WTC11 (cell line): Measurements from ENCODE around the gene EPHX1.

Experiments
- CREB1 ChIP-seq: sonication (generic); formaldehyde crosslinking; IDR thresholded peaks from 2 replicates; pipeline ENCODE4 v1.8.0; 2023; ENCODE audit warnings: mild to moderate bottlenecking, missing genetic modification reagents
- CTCF ChIP-seq: fragments of 200-600 bp; IDR thresholded peaks from 2 replicates; pipeline ENCODE4 v1.8.0; 2022; ENCODE audit warnings: antibody characterized with exemption
- E2F5 ChIP-seq: sonication (generic); formaldehyde crosslinking; IDR thresholded peaks from 2 replicates; pipeline ENCODE4 v1.8.1; 2022; ENCODE audit warnings: mild to moderate bottlenecking, moderate library complexity, missing genetic modification reagents
- ELF4 ChIP-seq: sonication (generic); formaldehyde crosslinking; IDR thresholded peaks from 2 replicates; pipeline ENCODE4 v1.8.1; 2022; ENCODE audit warnings: low read depth, mild to moderate bottlenecking, moderate library complexity, missing genetic modification reagents
- ESRRA ChIP-seq: sonication (generic); formaldehyde crosslinking; IDR thresholded peaks from 2 replicates; pipeline ENCODE4 v1.8.1; 2022; ENCODE audit warnings: mild to moderate bottlenecking, missing genetic modification reagents, borderline replicate concordance
- GABPB1 ChIP-seq: sonication (generic); formaldehyde crosslinking; IDR thresholded peaks from 2 replicates; pipeline ENCODE4 v1.8.1; 2023; ENCODE audit warnings: mild to moderate bottlenecking, missing genetic modification reagents
- JUN ChIP-seq: sonication (generic); formaldehyde crosslinking; IDR thresholded peaks from 2 replicates; pipeline ENCODE4 v1.8.0; 2023; ENCODE audit warnings: mild to moderate bottlenecking, missing genetic modification reagents
- NR1H2 ChIP-seq: sonication (generic); formaldehyde crosslinking; IDR thresholded peaks from 2 replicates; pipeline ENCODE4 v1.9.0; 2021; ENCODE audit warnings: mild to moderate bottlenecking, moderate library complexity, missing genetic modification reagents
- NR3C1 ChIP-seq: sonication (generic); formaldehyde crosslinking; conservative IDR thresholded peaks from 2 replicates; pipeline ENCODE4 v1.8.1; 2023; ENCODE audit warnings: low read depth, mild to moderate bottlenecking, missing genetic modification reagents
- PRRX2 ChIP-seq: fragments of 250-450 bp; sonication (Bioruptor Pico); IDR thresholded peaks from 2 replicates; pipeline ENCODE4 v1.8.0; 2021; ENCODE audit warnings: mild to moderate bottlenecking
- SOX15 ChIP-seq: fragments of 250-450 bp; sonication (Bioruptor Pico); IDR thresholded peaks from 2 replicates; pipeline ENCODE4 v1.9.0; 2021; ENCODE audit warnings: mild to moderate bottlenecking
- ZNF121 ChIP-seq: sonication (generic); formaldehyde crosslinking; IDR thresholded peaks from 2 replicates; pipeline ENCODE4 v1.8.0; 2023; ENCODE audit warnings: missing genetic modification reagents
- ZNF281 ChIP-seq: sonication (generic); formaldehyde crosslinking; IDR thresholded peaks from 2 replicates; pipeline ENCODE4 v1.8.0; 2023; ENCODE audit warnings: mild to moderate bottlenecking, missing genetic modification reagents

- TF ChIP-seq ZNF281 (CRISPR knock-in tag), result no peak
- no peak for TF ChIP-seq CTCF
- TF ChIP-seq SOX15, result no peak
- no peak for TF ChIP-seq JUN (CRISPR knock-in tag)
- no peak for TF ChIP-seq ELF4 (CRISPR knock-in tag)
- TF ChIP-seq NR3C1, result no peak
- TF ChIP-seq ESRRA (CRISPR knock-in tag), result no peak
- TF ChIP-seq GABPB1 (CRISPR knock-in tag), result no peak
- TF ChIP-seq PRRX2 (CRISPR knock-in tag), result no peak
- TF ChIP-seq CREB1 (CRISPR knock-in tag), result no peak
- TF ChIP-seq ZNF121 (CRISPR knock-in tag), result no peak
- TF ChIP-seq E2F5, result no peak
- no peak for TF ChIP-seq NR1H2 (CRISPR knock-in tag)
These were observed 30.3 kb downstream of the EPHX1 start for GRCh38 chr1:225840223-225840610.
